RWPE2 (cell line): Measurements from ENCODE around the gene FLT3LG.

ENCODE experiments used
- ATAC-seq: fragments of 200-7000 bp; cut with Tn5 transposase; 3 replicates; pipeline ENCODE4 v1.9.1; 2021; ENCODE audit warnings: low read depth
- DNase-seq: peaks from one replicate; pipeline ENCODE4 v3.0.0-alpha.2; 2020; ENCODE audit warnings: low spot score
- H3K27ac ChIP-seq: fragments of 450-650 bp; 2 replicates; pipeline ENCODE4 v1.5.1; 2017; ENCODE audit warnings: mild to moderate bottlenecking; ENCODE audit not compliant: poor library complexity, severe bottlenecking
- H3K27me3 ChIP-seq: fragments of 250-450 bp; sonication (Bioruptor Pico); 2 replicates; pipeline ENCODE4 v1.5.1; 2021; ENCODE audit warnings: mild to moderate bottlenecking, moderate library complexity; ENCODE audit not compliant: insufficient read depth, poor library complexity, severe bottlenecking
- H3K36me3 ChIP-seq: fragments of 250-450 bp; sonication (Bioruptor Pico); 2 replicates; pipeline ENCODE4 v1.5.1; 2020; ENCODE audit warnings: low read depth, mild to moderate bottlenecking, moderate library complexity
- H3K4me1 ChIP-seq: fragments of 250-450 bp; sonication (Bioruptor Pico); 2 replicates; pipeline ENCODE4 v1.5.1; 2021; ENCODE audit warnings: mild to moderate bottlenecking, moderate library complexity; ENCODE audit not compliant: insufficient read depth, poor library complexity, severe bottlenecking
- H3K4me3 ChIP-seq: fragments of 250-450 bp; sonication (Bioruptor Pico); 2 replicates; pipeline ENCODE4 v1.5.1; 2021; ENCODE audit warnings: mild to moderate bottlenecking, moderate library complexity; ENCODE audit not compliant: severe bottlenecking
- H3K9me3 ChIP-seq: fragments of 250-450 bp; sonication (Bioruptor Pico); 2 replicates; pipeline ENCODE4 v1.5.1; 2021; ENCODE audit warnings: mild to moderate bottlenecking, moderate library complexity; ENCODE audit not compliant: severe bottlenecking
- CTCF ChIP-seq: fragments of 450-650 bp; IDR thresholded peaks from one replicate; pipeline ENCODE4 v1.5.1; 2017; ENCODE audit warnings: mild to moderate bottlenecking, moderate library complexity; ENCODE audit not compliant: poor library complexity, severe bottlenecking

Gene FLT3LG

GRCh38 chr19:49491030-49491803 is 17.2 kb downstream of the FLT3LG start:
- H3K9me3 ChIP-seq = no peaks in the 10 kb centered on the region
- no peaks in the 10 kb centered on the region for H3K4me1 ChIP-seq
- no peak for DNase-seq
- no peak for TF ChIP-seq CTCF
- H3K36me3 ChIP-seq = peaks cover 59% of the 10 kb centered on the region
- H3K4me3 ChIP-seq = no peak overlapping the region
- H3K27ac ChIP-seq = peak overlapping the region; percentile 89
- ATAC-seq = no peak
- no peaks in the 10 kb centered on the region for H3K27me3 ChIP-seq

- TF ChIP-seq CTCF = no peak
- Histone ChIP-seq H3K36me3 (peaks cover 65% of the 10 kb centered on the region), H3K27ac (peak overlapping the region; percentile 89), H3K9me3 (no peaks in the 10 kb centered on the region), H3K4me1 (no peaks in the 10 kb centered on the region), H3K27me3 (no peaks in the 10 kb centered on the region), H3K4me3 (no peak overlapping the region)
- no peak for DNase-seq
- no peak; the same call in 2 of the 3 replicates for ATAC-seq
Observed at GRCh38 chr19:49491804-49492572, 18.0 kb downstream of the FLT3LG start.

GRCh38 chr19:49492573-49493405 is 18.8 kb downstream of the FLT3LG start:
- Histone ChIP-seq H3K9me3 (no peaks in the 10 kb centered on the region), H3K27ac (peak overlapping the region; percentile 89), H3K4me1 (no peaks in the 10 kb centered on the region), H3K4me3 (no peak overlapping the region), H3K27me3 (no peaks in the 10 kb centered on the region), H3K36me3 (peaks cover 71% of the 10 kb centered on the region)
- TF ChIP-seq CTCF = no peak
- ATAC-seq (peak; percentile 17), DNase-seq (no peak)

- Histone ChIP-seq H3K27ac (peak overlapping the region; percentile 90), H3K27me3 (no peaks in the 10 kb centered on the region), H3K36me3 (peaks cover 58% of the 10 kb centered on the region), H3K4me3 (peak overlapping the region; percentile 86), H3K4me1 (no peaks in the 10 kb centered on the region), H3K9me3 (no peaks in the 10 kb centered on the region)
- DNase-seq = no peak
- no peak for TF ChIP-seq CTCF
- no peak for ATAC-seq
Observed at GRCh38 chr19:49496574-49497008, 22.6 kb downstream of the FLT3LG start.
